ENCODE measurements around the gene HNRNPM.

Gene HNRNPM

GRCh38 chr19:8485561-8486371 lies 41.0 kb downstream of the HNRNPM start:
- no peak for DNase-seq (ENCODE audit: low spot score)

- no peak for DNase-seq (ENCODE audit: low spot score)
These were observed 41.9 kb downstream of the HNRNPM start for GRCh38 chr19:8486661-8487136.

DNA sequence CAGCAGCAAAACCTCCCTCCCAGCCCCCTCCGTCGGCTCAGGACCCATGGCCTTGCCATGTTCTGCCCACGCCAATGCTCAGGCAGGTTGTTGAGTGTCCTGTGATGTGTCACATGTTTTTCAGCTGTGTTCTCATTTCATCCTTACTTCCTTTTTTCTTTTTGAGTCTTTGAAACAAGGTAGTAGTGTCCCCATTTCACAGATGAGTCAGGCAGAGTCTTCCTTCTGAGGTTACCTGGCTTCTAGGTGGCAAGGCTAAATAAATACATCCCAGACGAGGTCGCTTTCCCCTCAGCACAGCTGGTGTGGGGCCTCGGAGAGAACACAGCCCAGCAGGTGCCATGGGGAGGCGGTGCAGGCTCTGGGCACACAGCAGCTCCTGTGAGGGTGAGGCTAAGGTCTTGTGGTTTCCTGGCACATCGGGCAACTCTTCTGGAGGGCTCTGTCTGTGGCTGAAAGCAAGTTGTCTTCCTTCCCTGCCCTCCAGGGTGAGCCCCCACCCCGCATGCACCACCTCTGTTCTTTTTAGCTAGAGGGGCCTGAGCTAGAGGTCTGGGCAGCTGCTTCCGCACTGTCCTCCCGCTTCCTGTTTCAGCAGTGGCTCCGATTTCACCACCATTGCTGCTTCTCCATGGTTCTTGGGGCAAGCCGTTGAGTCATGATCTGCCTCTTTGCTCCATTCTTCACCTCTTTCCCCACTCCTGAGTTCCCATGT lies 42.5 kb downstream of the HNRNPM start:
- peak; percentile 78 for DNase-seq (ENCODE audit: low spot score)

- DNase-seq (ENCODE audit: low spot score), result no peak
These were observed 43.6 kb downstream of the HNRNPM start for GRCh38 chr19:8488365-8488764.

- DNase-seq (ENCODE audit: low spot score), result no peak
These were observed 45.0 kb downstream of the HNRNPM start for GRCh38 chr19:8489561-8490394.

- DNase-seq (ENCODE audit: low spot score), result no peak
These were observed 45.6 kb downstream of the HNRNPM start for GRCh38 chr19:8490395-8490760.

GRCh38 chr19:8490873-8491272 lies 46.1 kb downstream of the HNRNPM start:
- no peak for DNase-seq (ENCODE audit: low spot score)

DNA sequence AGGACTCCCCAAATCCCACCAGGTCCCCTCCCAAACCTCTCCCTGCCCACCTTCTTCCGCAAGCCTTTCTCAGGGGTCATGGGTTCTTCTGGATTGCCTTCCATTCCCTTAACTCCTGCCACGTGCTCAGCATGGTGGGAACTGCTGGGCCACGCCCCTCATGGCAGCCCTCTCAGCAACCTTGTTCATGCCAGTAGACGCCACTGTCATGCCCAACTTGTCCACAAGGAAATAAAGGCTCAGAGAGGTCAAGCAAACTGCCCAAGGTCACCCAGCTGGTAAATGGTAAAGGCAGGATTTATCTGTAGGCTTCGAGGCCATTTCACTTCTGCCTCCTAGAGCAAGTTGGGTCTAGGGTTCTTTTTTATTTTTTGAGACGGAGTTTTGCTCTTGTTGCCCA lies 46.8 kb downstream of the HNRNPM start:
- DNase-seq (ENCODE audit: low spot score), result no peak

- DNase-seq (ENCODE audit: low spot score), result no peak
These were observed 49.4 kb downstream of the HNRNPM start for GRCh38 chr19:8494158-8494557.

- DNase-seq (ENCODE audit: low spot score), result no peak
These were observed 53.5 kb downstream of the HNRNPM start for GRCh38 chr19:8498295-8498694.

GRCh38 chr19:8499048-8499833 lies 54.5 kb downstream of the HNRNPM start:
- no peak for DNase-seq (ENCODE audit: low spot score)

GRCh38 chr19:8500158-8500557 lies 55.4 kb downstream of the HNRNPM start:
- no peak for DNase-seq (ENCODE audit: low spot score)

GRCh38 chr19:8501516-8501915 lies 56.7 kb downstream of the HNRNPM start:
- no peak for DNase-seq (ENCODE audit: low spot score)

DNA sequence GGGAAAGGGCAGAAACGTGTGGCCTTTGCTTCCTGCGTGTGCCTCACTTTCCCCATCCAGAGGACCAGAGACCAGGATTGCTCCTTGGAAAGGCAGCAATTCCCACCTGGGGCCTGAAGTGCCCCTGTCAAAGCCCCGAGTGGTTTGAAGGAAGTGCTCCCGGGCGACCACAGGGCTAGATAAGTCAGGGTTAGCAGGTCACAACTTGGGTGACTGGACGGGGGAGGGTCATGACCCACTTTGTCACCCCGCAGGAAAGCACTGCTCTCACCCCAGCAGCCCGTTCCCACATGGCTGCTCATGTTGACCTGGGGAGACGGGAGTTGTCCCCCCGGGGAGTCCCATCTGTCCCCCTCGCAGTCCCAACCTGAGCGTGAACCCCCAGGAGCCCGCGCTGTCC lies 57.2 kb downstream of the HNRNPM start:
- DNase-seq (ENCODE audit: low spot score), result no peak

DNA sequence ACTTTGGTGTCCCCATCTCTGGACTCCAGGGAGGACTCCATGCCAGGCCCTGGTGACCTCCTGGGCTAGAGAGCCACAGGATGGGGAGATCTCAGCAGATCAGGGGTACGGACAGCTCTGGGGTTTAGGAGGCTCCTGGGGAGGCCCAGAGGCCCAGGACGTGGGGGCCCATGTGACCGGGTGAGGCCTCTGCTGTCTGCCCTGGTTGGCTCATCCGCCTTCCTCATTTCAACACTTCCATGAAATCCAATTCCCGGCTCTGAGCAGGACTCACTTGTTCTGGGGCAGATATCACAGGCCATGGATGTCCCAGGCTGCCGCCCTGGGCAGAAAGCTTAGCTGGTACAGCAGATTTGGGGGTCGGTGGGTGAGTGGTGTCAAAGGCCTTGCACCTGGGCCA lies 58.7 kb downstream of the HNRNPM start:
- no peak for DNase-seq (ENCODE audit: low spot score)

- no peak for DNase-seq (ENCODE audit: low spot score)
These were observed 59.4 kb downstream of the HNRNPM start for GRCh38 chr19:8504171-8504570.

- DNase-seq (ENCODE audit: low spot score), result no peak
These were observed 60.1 kb downstream of the HNRNPM start for GRCh38 chr19:8504919-8505318.

DNA sequence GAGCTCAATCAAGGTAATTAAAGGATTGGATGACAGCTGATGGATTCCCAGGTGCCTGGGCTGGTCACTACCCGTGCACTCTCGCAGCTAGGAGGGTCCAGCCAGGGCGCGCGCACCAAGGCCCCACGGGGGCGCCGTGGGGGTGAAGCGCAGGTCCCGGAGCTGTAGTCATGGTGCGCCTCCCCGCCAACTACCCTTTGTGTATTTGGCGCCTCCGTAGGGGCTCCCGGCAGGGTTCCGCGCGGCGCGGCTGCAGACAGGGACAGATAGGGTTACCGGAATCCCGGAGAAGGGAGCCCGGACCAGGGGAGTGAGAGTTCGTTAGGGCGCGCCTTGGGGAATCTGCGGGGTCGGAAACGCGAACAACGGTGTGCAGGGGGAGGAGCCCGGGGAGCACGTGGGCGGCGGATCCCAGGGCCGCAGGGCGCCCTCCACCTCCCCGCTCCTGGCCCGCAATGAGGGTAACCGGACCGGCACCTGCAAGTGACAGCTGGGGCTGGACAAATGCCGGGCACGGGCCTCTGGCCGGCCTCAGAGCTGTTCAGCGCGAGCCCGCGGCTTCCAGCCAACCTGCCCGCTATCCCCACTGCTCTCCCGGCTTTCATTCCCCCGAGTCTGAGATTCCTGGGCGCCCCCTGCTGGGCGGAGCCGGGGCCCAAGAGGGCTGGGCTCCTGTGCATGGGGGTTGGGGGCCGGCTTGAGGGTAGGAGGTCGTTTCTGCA lies 61.1 kb downstream of the HNRNPM start:
- DNase-seq (ENCODE audit: low spot score), result peak; percentile 65

DNA sequence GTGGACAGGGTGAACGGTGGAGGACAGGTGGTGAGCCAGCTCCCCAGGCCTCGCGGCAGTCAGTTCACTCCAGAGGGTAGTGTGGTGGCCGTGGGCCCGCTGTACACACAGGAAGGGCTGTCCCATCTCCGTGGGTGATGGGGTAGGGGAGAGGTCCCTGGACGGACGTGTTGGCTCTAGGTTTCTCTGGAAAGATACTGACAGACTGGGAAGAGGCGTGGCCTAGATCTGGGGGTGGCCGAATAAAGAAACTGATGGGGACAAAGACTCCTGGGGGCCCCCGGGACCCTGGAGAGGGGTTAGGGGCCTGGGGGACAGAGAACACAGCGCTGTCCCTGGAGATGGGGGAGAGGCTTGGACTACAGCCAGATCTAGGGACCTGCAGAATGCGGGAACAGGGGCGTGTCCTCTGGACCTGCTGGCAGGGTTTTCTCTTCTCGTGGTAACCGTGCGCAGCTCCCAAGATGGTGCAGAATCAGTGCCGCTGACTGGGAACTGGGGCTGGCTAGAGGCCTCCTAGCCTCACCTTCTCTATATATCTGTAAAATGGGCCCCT lies 61.7 kb downstream of the HNRNPM start:
- DNase-seq (ENCODE audit: low spot score), result no peak

DNA sequence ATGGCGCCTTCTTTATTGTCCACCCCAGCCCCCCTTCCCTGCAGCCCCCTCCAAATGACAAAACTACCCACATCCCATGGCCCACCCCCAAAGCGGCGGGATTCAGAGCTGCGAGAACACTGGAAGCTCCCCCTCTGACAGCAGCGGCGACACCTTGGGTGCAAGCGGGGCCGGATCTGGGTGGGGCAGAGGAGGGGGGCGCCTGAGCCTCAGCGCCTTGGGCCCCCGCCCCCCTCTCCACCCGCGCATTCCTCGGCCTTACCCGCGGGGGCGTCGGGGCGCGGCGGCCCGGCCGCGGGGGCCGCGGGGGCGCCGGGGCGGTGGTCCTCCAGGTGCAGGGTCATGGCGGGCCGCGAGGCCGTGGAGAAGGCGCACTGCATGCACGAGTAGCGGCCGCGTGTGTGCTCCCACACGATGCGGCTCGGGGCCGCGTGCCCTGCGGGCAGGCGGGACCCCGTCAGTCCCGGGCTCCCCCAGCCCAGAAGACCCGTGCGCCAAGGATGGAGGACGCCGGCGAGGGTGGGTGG lies 65.9 kb downstream of the HNRNPM start:
- DNase-seq (ENCODE audit: low spot score), result no peak
